ENCODE results near the gene LBP. TPM values are rescaled to one million over a fixed set of nuclear protein-coding genes. Genes with fewer than 3 reads are reported as not detected.
A peak's percentile ranks its signal among the peaks of the same experiment; 100 is the strongest.
"Not testable (repeated sequence)": the region's sequence is repeated elsewhere in the genome, so short reads cannot be mapped to it uniquely, and the experiment has no call there.

The LBP gene
- total RNA-seq, 1 donor from 2014 or later: not detected

- DNase-seq (ENCODE audit: low spot score in 2 of 2) (peak in 1 of 2 donors; percentile 39), FAIRE-seq (peak; percentile 17)
These were observed 41.7 kb downstream of the LBP start for GRCh38 chr20:38387953-38388352.

GRCh38 chr20:38392356-38392755 lies 46.1 kb downstream of the LBP start:
- DNase-seq (ENCODE audit: low spot score in 2 of 2): no peak
- no peak for FAIRE-seq

GRCh38 chr20:38393259-38393658 lies 47.0 kb downstream of the LBP start:
- no peak for FAIRE-seq
- no peak for DNase-seq (ENCODE audit: low spot score in 2 of 2)

- FAIRE-seq: no peak
These were observed 48.9 kb downstream of the LBP start for GRCh38 chr20:38395165-38395564.

GRCh38 chr20:38395751-38396395 lies 49.6 kb downstream of the LBP start:
- DNase-seq (ENCODE audit: low spot score in 2 of 2); FAIRE-seq: not testable (repeated sequence)

More at GRCh38 chr20:38395165-38395564, 48.9 kb downstream of the LBP start:
- no peak for DNase-seq (ENCODE audit: low spot score in 2 of 2)

- no peak for FAIRE-seq
- no peak for DNase-seq (ENCODE audit: low spot score in 2 of 2)
These were observed 55.8 kb downstream of the LBP start for GRCh38 chr20:38402089-38402488.

- no peak for FAIRE-seq
- DNase-seq (ENCODE audit: low spot score in 2 of 2): no peak
These were observed 56.5 kb downstream of the LBP start for GRCh38 chr20:38402816-38403215.

GRCh38 chr20:38404016-38404415 lies 57.7 kb downstream of the LBP start:
- FAIRE-seq (no peak), DNase-seq (ENCODE audit: low spot score in 2 of 2) (no peak)

GRCh38 chr20:38405132-38405531 lies 58.9 kb downstream of the LBP start:
- DNase-seq (ENCODE audit: low spot score in 2 of 2): no peak
- no peak for FAIRE-seq

GRCh38 chr20:38406476-38406875 lies 60.2 kb downstream of the LBP start:
- no peak for FAIRE-seq
- DNase-seq (ENCODE audit: low spot score in 2 of 2): peak in 1 of 2 donors; percentile 34

GRCh38 chr20:38407321-38407720 lies 61.0 kb downstream of the LBP start:
- no peak for FAIRE-seq
- DNase-seq (ENCODE audit: low spot score in 2 of 2): no peak

GRCh38 chr20:38407822-38408221 lies 61.5 kb downstream of the LBP start:
- not testable (repeated sequence) for DNase-seq (ENCODE audit: low spot score in 2 of 2); FAIRE-seq

- no peak for FAIRE-seq
- peak in 1 of 2 donors; percentile 26 for DNase-seq (ENCODE audit: low spot score in 2 of 2)
These were observed 66.7 kb downstream of the LBP start for GRCh38 chr20:38412877-38413577.

GRCh38 chr20:38414769-38415450 lies 68.6 kb downstream of the LBP start:
- no peak for DNase-seq (ENCODE audit: low spot score in 2 of 2)
- no peak for FAIRE-seq

GRCh38 chr20:38418509-38419204 lies 72.4 kb downstream of the LBP start:
- no peak for DNase-seq (ENCODE audit: low spot score in 2 of 2)
- FAIRE-seq: no peak

GRCh38 chr20:38420388-38421085 lies 74.3 kb downstream of the LBP start:
- FAIRE-seq (no peak), DNase-seq (ENCODE audit: low spot score in 2 of 2) (no peak)

- no peak for FAIRE-seq
- no peak for DNase-seq (ENCODE audit: low spot score in 2 of 2)
These were observed 75.6 kb downstream of the LBP start for GRCh38 chr20:38421915-38422314.

GRCh38 chr20:38423541-38423940 lies 77.3 kb downstream of the LBP start:
- DNase-seq (ENCODE audit: low spot score in 2 of 2): no peak
- FAIRE-seq: no peak

- no peak for FAIRE-seq
These were observed 78.1 kb downstream of the LBP start for GRCh38 chr20:38424401-38424800.

More at GRCh38 chr20:38424401-38424800, 78.1 kb downstream of the LBP start:
- DNase-seq (ENCODE audit: low spot score in 2 of 2): no peak

Data from frontal cortex (tissue), 4 donors.